Liver (tissue), 9 donors: Measurements from ENCODE around the gene STUM. TPM values are rescaled to one million over a fixed set of nuclear protein-coding genes. Genes with fewer than 3 reads are reported as not detected.

Source experiments
- DNase-seq: peaks from one replicate; pipeline ENCODE4 v3.0.0-alpha.2; 2017; ENCODE audit warnings: low spot score
- H3K27ac ChIP-seq, 2 donors: one replicate each; pipeline ENCODE4 v1.7.0; 2013; ENCODE audit warnings: inconsistent platforms in 2 of 2, low read length in 2 of 2, control low read depth in 1 of 2, low read depth in 1 of 2, mild to moderate bottlenecking in 1 of 2
- H3K27me3 ChIP-seq, 4 donors: one replicate each; pipeline versions ENCODE4 v1.6.1 to v1.7.0; 2013; ENCODE audit warnings: low read length in 3 of 4, inconsistent platforms in 1 of 4, mild to moderate bottlenecking in 1 of 4, moderate library complexity in 1 of 4; ENCODE audit not compliant: control insufficient read depth in 4 of 4, insufficient read depth in 4 of 4
- H3K36me3 ChIP-seq, 4 donors: one replicate each; pipeline versions ENCODE4 v1.6.1 to v1.7.0; 2013; ENCODE audit warnings: low read length in 3 of 4, mild to moderate bottlenecking in 3 of 4, low read depth in 1 of 4, moderate library complexity in 1 of 4; ENCODE audit not compliant: control insufficient read depth in 4 of 4, insufficient read depth in 3 of 4
- H3K4me1 ChIP-seq, 4 donors: one replicate each; pipeline versions ENCODE4 v1.6.1 to v1.7.0; 2013; ENCODE audit warnings: low read length in 3 of 4, mild to moderate bottlenecking in 3 of 4, moderate library complexity in 1 of 4; ENCODE audit not compliant: control insufficient read depth in 4 of 4, insufficient read depth in 4 of 4
- H3K4me3 ChIP-seq, 3 donors: one replicate each; pipeline versions ENCODE4 v1.6.1 to v1.7.0; 2013; ENCODE audit warnings: low read length in 3 of 3, control low read depth in 1 of 3, low read depth in 1 of 3, mild to moderate bottlenecking in 1 of 3
- H3K9ac ChIP-seq, 2 donors: one replicate each; pipeline ENCODE4 v1.7.0; 2013; ENCODE audit warnings: low read length in 2 of 2, mild to moderate bottlenecking in 2 of 2, moderate library complexity in 2 of 2, control low read depth in 1 of 2, low read depth in 1 of 2
- H3K9me3 ChIP-seq, 4 donors: one replicate each; pipeline versions ENCODE4 v1.6.1 to v1.7.0; 2013; ENCODE audit warnings: low read length in 3 of 4; ENCODE audit not compliant: control insufficient read depth in 4 of 4
- EGR1 ChIP-seq, 2 donors: IDR thresholded peaks; 2 replicates each; pipeline ENCODE4 v1.6.1; 2016 to 2018; ENCODE audit warnings: antibody characterized with exemption in 2 of 2, low read depth in 2 of 2
- FOXA2 ChIP-seq: IDR thresholded peaks from 2 replicates; pipeline ENCODE4 v1.6.1; 2016; ENCODE audit warnings: antibody characterized with exemption
- HNF4G ChIP-seq: IDR thresholded peaks from 2 replicates; pipeline ENCODE4 v1.6.1; 2016; ENCODE audit warnings: antibody characterized with exemption
- JUND ChIP-seq, 2 donors: IDR thresholded peaks; 2 replicates each; pipeline ENCODE4 v1.6.1; 2016; ENCODE audit warnings: antibody characterized with exemption in 2 of 2
- RAD21 ChIP-seq, 2 donors: IDR thresholded peaks; 2 replicates each; pipeline ENCODE4 v1.6.1; 2016; ENCODE audit warnings: antibody characterized with exemption in 2 of 2, mild to moderate bottlenecking in 2 of 2
- RXRA ChIP-seq, 2 donors: IDR thresholded peaks; 2 replicates each; pipeline ENCODE4 v1.6.1; 2017 to 2018; ENCODE audit warnings: antibody characterized with exemption in 2 of 2, mild to moderate bottlenecking in 1 of 2
- TAF1 ChIP-seq: conservative IDR thresholded peaks from 2 replicates; pipeline ENCODE4 v1.6.1; 2016; ENCODE audit warnings: antibody characterized with exemption, mild to moderate bottlenecking
- YY1 ChIP-seq: IDR thresholded peaks from 2 replicates; pipeline ENCODE4 v1.6.1; 2016; ENCODE audit warnings: antibody characterized with exemption, mild to moderate bottlenecking
- WGBS: extraction: QIAGEN DNeasy Blood & Tissue Kit; methylation state at CpG from one replicate; pipeline ENCODE4 v1.1.7; 2013; 5-methylcytosine and 5-hydroxymethylcytosine counted together
- polyA plus RNA-seq, 2 donors: library from polyadenylated mRNA; stranded (reverse) in 1 of 2; unstranded in 1 of 2; fragments of 200-250 nt in 1 of 2; fragments of >200 nt in 1 of 2; fragmentation: Nextera tagmentation in 1 of 2; extraction: Ambion mirVana in 1 of 2; gene quantifications; one replicate each; pipeline versions ENCODE4 v1.2.1 to v1.2.3, GENCODE V29; 2013 to 2015
- total RNA-seq, 2 donors: library from RNA; depleted of rRNA; stranded (reverse); fragments of >200 nt; gene quantifications; one replicate each; pipeline ENCODE4 v1.2.3, GENCODE V29; 2014
- TF ChIP-seq, protein P1 (sequence below): IDR thresholded peaks from 2 replicates; pipeline ENCODE4 v1.6.1; 2016; ENCODE audit warnings: antibody characterized with exemption, mild to moderate bottlenecking
- TF ChIP-seq, protein P2 (sequence below): IDR thresholded peaks from 2 replicates; pipeline ENCODE4 v1.6.1; 2016; ENCODE audit warnings: antibody characterized with exemption
- TF ChIP-seq, protein P3 (sequence below): fragments of 150-350 bp; IDR thresholded peaks from 2 replicates; pipeline ENCODE4 v1.5.1; 2017; ENCODE audit warnings: improper control_type of control experiment, low read depth, low read length; ENCODE audit not compliant: missing input control
- donor health status: healthy.
- donor health status: healthy.
- donor health status: healthy.
- donor health status: healthy.
- donor health status: healthy.

Gene STUM
- total and polyA plus RNA-seq, 4 donors = 0.03 to 0.14 (median 0.07) TPM

DNA sequence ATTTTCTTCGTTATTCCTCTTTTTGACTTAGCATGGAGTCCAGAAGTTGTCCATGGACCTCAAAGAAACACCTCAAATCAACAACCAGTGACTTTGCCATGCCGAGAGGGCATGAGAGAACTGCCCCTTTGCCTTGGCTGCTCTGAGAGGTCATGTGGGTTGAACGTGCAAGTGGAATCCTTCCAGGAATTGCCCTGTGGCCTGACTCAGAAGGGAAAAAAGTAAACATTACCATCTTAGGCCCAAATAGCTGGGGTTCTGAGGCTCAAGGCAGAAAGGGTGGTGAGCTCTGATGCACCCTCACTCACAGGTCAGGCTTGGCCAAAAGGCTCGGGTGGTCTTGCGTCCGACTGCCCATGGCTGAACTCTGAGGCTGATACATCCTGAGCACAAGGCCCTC, 15.1 kb downstream of the STUM start (continued):
- TF ChIP-seq, protein P1, sequence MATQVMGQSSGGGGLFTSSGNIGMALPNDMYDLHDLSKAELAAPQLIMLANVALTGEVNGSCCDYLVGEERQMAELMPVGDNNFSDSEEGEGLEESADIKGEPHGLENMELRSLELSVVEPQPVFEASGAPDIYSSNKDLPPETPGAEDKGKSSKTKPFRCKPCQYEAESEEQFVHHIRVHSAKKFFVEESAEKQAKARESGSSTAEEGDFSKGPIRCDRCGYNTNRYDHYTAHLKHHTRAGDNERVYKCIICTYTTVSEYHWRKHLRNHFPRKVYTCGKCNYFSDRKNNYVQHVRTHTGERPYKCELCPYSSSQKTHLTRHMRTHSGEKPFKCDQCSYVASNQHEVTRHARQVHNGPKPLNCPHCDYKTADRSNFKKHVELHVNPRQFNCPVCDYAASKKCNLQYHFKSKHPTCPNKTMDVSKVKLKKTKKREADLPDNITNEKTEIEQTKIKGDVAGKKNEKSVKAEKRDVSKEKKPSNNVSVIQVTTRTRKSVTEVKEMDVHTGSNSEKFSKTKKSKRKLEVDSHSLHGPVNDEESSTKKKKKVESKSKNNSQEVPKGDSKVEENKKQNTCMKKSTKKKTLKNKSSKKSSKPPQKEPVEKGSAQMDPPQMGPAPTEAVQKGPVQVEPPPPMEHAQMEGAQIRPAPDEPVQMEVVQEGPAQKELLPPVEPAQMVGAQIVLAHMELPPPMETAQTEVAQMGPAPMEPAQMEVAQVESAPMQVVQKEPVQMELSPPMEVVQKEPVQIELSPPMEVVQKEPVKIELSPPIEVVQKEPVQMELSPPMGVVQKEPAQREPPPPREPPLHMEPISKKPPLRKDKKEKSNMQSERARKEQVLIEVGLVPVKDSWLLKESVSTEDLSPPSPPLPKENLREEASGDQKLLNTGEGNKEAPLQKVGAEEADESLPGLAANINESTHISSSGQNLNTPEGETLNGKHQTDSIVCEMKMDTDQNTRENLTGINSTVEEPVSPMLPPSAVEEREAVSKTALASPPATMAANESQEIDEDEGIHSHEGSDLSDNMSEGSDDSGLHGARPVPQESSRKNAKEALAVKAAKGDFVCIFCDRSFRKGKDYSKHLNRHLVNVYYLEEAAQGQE = no peak
- TF ChIP-seq JUND (IDR thresholded peaks at IDR 0.05) = no peak
- no peak for TF ChIP-seq TAF1
- TF ChIP-seq HNF4G = no peak

DNA sequence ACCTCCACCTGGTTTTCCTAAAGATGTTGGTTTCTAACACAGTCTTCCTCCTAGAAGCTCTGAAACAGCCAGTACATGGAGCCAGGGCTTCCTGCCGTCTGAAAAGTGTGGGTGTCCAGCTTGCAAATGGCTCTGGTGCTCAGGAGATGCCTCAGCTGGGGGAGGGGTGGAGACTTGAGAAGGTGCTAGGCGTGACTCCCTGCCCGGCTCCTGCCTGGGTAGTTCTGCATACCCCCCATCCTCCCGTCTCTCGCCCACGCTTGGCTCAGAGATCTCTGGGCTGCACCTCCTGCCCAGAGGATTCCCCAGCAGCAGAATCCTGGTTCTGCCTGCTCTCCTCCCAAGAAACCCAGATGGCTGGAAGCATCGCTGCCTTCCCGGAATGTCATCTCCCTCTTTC, 16.9 kb downstream of the STUM start:
- H3K9me3 ChIP-seq = no peaks in the 10 kb centered on the region
- no peak overlapping the region for H3K9ac ChIP-seq
- H3K27me3 ChIP-seq = no peaks in the 10 kb centered on the region
- H3K4me3 ChIP-seq = no peak overlapping the region
- no peak for TF ChIP-seq RXRA (IDR thresholded peaks at IDR 0.05)
- TF ChIP-seq, protein P1 = no peak
- TF ChIP-seq, protein P2, sequence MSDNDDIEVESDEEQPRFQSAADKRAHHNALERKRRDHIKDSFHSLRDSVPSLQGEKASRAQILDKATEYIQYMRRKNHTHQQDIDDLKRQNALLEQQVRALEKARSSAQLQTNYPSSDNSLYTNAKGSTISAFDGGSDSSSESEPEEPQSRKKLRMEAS = no peak
- TF ChIP-seq YY1 = no peak
- TF ChIP-seq HNF4G = no peak
- no peak for TF ChIP-seq FOXA2
- DNase-seq = no peak
- no peaks in the 10 kb centered on the region for H3K4me1 ChIP-seq
- H3K36me3 ChIP-seq = no peaks in the 10 kb centered on the region
- 91% methylated on average over 8 of the region's 8 CpGs for WGBS
- no peak overlapping the region for H3K27ac ChIP-seq

DNA sequence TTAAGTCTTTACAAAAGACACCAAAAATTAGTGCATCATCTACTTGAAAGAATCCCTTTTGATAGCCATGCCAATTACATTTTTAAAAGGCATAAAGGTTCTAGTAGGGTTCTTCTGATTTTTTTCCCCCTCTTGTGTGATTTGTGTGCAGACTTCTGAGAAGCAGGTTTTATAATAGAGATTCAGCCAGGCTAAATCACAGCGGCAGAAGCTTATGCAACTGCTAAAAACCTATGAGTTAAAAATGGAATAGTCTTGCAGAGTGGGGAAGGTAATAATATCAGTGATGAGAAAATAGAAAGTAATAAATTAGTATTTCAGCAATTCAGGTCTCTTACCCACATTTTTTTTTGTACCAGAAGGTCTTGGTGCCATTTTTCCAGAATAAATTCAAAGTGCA, 17.7 kb downstream of the STUM start:
- 97% methylated on average over 1 of the region's 1 CpG for WGBS
- H3K27me3 ChIP-seq = no peaks in the 10 kb centered on the region
- no peak overlapping the region for H3K4me3 ChIP-seq

DNA sequence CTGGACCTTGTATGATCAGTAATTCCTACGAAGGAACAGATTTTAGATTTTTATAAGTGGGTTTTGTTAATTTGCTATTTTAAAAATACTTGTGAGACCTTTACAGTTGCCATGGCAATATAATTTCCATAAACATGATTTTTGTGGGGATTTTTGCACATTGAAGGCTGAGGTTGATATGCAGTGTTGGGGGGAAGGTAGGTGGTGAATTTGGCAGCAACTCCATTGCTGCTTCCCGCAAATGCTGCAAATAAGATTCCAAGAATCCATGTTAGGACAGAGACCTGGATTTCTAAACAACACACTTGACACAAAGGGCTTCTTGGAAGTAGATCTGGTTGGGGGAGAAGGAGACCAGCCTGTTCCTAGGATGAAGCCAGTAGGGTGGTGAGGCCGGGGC, 18.2 kb downstream of the STUM start:
- WGBS = 93% methylated on average over 3 of the region's 3 CpGs
- no peak overlapping the region for H3K4me3 ChIP-seq
- no peak overlapping the region for H3K27ac ChIP-seq
- no peaks in the 10 kb centered on the region for H3K36me3 ChIP-seq
- no peaks in the 10 kb centered on the region for H3K4me1 ChIP-seq
- DNase-seq = no peak
- no peaks in the 10 kb centered on the region for H3K27me3 ChIP-seq
- H3K9me3 ChIP-seq = no peaks in the 10 kb centered on the region
- H3K9ac ChIP-seq = no peak overlapping the region
- TF ChIP-seq EGR1 (IDR thresholded peaks at IDR 0.05; ENCODE audit: low read depth in 2 of 2) = no peak
- TF ChIP-seq, protein P3, sequence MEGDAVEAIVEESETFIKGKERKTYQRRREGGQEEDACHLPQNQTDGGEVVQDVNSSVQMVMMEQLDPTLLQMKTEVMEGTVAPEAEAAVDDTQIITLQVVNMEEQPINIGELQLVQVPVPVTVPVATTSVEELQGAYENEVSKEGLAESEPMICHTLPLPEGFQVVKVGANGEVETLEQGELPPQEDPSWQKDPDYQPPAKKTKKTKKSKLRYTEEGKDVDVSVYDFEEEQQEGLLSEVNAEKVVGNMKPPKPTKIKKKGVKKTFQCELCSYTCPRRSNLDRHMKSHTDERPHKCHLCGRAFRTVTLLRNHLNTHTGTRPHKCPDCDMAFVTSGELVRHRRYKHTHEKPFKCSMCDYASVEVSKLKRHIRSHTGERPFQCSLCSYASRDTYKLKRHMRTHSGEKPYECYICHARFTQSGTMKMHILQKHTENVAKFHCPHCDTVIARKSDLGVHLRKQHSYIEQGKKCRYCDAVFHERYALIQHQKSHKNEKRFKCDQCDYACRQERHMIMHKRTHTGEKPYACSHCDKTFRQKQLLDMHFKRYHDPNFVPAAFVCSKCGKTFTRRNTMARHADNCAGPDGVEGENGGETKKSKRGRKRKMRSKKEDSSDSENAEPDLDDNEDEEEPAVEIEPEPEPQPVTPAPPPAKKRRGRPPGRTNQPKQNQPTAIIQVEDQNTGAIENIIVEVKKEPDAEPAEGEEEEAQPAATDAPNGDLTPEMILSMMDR = no peak

More for the DNA sequence above, 17.7 kb downstream of the STUM start:
- Histone ChIP-seq H3K4me1 (no peaks in the 10 kb centered on the region), H3K36me3 (no peaks in the 10 kb centered on the region), H3K27ac (no peak overlapping the region), H3K9ac (no peak overlapping the region), H3K9me3 (no peaks in the 10 kb centered on the region)
- DNase-seq = no peak
- TF ChIP-seq RAD21 (IDR thresholded peaks at IDR 0.05) = no peak
- TF ChIP-seq YY1 = no peak
- TF ChIP-seq JUND (IDR thresholded peaks at IDR 0.05) = no peak
- no peak for TF ChIP-seq RXRA (IDR thresholded peaks at IDR 0.05)
